Esophagus muscularis mucosa (tissue), 4 donors: ENCODE data around the gene ZWILCH.

Experiments used
- CTCF ChIP-seq, 3 experiments: fragments of 200-600 bp in 2 of 3; fragments of 450-650 bp in 1 of 3; sonication (generic) in 2 of 3; IDR thresholded peaks; one replicate each; pipeline ENCODE4 v1.5.1; 2017 to 2019; ENCODE audit warnings: antibody characterized with exemption in 3 of 3, mild to moderate bottlenecking in 2 of 3, moderate library complexity in 1 of 3
- EP300 ChIP-seq: sonication (generic); formaldehyde crosslinking; IDR thresholded peaks from one replicate; pipeline ENCODE4 v1.6.1; 2017; ENCODE audit warnings: antibody characterized with exemption
- POLR2A ChIP-seq: fragments of 450-650 bp; IDR thresholded peaks from one replicate; pipeline ENCODE4 v1.6.1; 2017; ENCODE audit warnings: antibody characterized with exemption, moderate library complexity, mild to moderate bottlenecking, low read depth

GRCh38 chr15:66563566-66564110 is 58.5 kb downstream of the ZWILCH start:
- TF ChIP-seq CTCF (IDR thresholded peaks at IDR 0.05) (no peak), POLR2A (no peak), EP300 (no peak)
